GM12864 (cell line): Measurements from ENCODE around the gene CACNG4.
"Not testable (repeated sequence)": the region's sequence is repeated elsewhere in the genome, so short reads cannot be mapped to it uniquely, and the experiment has no call there.

ENCODE experiments used
- DNase-seq: peaks from one replicate; pipeline ENCODE4 v3.0.0-alpha.2; 2011; ENCODE audit warnings: low read depth
- H3K4me3 ChIP-seq: 2 replicates; pipeline ENCODE4 v1.5.1; 2011; ENCODE audit warnings: mild to moderate bottlenecking, low read depth, low read length, control low read depth
- TF ChIP-seq, protein P1 (sequence below): IDR thresholded peaks from 2 replicates; pipeline ENCODE4 v1.5.1; 2011; ENCODE audit warnings: low read depth, mild to moderate bottlenecking, moderate library complexity, low read length, control low read depth, inconsistent platforms; ENCODE audit errors: missing control alignments

CACNG4 gene

GRCh38 chr17:67035131-67036083 is 70.9 kb downstream of the CACNG4 start:
- H3K4me3 ChIP-seq, result no peak overlapping the region; the same call in 1 of the 2 replicates
- DNase-seq, result peak; percentile 64
- TF ChIP-seq, protein P1, sequence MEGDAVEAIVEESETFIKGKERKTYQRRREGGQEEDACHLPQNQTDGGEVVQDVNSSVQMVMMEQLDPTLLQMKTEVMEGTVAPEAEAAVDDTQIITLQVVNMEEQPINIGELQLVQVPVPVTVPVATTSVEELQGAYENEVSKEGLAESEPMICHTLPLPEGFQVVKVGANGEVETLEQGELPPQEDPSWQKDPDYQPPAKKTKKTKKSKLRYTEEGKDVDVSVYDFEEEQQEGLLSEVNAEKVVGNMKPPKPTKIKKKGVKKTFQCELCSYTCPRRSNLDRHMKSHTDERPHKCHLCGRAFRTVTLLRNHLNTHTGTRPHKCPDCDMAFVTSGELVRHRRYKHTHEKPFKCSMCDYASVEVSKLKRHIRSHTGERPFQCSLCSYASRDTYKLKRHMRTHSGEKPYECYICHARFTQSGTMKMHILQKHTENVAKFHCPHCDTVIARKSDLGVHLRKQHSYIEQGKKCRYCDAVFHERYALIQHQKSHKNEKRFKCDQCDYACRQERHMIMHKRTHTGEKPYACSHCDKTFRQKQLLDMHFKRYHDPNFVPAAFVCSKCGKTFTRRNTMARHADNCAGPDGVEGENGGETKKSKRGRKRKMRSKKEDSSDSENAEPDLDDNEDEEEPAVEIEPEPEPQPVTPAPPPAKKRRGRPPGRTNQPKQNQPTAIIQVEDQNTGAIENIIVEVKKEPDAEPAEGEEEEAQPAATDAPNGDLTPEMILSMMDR, result no peak

GRCh38 chr17:67038861-67039365 is 74.4 kb downstream of the CACNG4 start:
- TF ChIP-seq, protein P1, result no peak
- H3K4me3 ChIP-seq, result no peak overlapping the region
- DNase-seq, result no peak

DNA sequence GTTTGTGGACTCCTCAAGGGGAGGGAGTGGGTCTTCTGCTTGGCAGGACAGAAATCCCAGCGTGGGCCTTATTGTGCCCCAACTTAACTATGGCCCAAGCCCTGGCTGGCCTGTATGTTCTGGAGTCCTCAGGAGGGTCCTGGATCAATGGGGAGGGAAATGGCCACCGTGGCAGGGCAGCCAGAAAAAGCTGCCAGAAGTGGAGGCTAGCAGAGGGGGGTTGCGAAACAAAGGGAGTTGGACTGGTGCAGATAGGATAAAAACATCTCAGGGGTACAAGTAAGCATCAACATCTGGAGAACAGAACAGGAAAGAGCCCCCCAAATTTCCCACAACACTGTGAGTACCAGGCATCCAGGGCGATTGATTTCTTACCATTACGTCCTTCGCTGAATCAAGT is 76.1 kb downstream of the CACNG4 start:
- no peak for DNase-seq
- TF ChIP-seq, protein P1, result no peak
- no peak overlapping the region for H3K4me3 ChIP-seq

GRCh38 chr17:67041119-67041518 is 76.6 kb downstream of the CACNG4 start:
- not testable (repeated sequence) for H3K4me3 ChIP-seq, DNase-seq

DNA sequence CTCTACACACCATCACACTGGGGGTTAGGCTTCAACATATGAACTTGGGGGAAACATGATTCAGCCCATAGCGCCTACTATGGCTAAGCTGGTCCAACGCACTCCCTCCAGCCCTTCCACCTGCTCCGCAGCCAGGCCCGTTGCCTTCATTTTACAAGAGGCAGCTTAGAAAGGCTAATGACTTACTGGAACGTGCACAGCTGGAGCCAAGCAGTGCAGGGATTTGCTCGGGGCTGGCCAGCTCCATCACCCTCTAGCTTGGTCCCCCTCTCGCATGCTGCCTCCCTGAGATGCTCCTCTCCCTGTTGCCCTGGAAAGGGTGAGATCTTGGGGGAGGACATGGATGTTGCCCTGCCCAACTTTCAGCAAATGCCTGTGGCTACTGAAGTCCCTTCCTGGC is 77.0 kb downstream of the CACNG4 start:
- no peak for DNase-seq
- no peak overlapping the region for H3K4me3 ChIP-seq
- TF ChIP-seq, protein P1, result no peak

DNA sequence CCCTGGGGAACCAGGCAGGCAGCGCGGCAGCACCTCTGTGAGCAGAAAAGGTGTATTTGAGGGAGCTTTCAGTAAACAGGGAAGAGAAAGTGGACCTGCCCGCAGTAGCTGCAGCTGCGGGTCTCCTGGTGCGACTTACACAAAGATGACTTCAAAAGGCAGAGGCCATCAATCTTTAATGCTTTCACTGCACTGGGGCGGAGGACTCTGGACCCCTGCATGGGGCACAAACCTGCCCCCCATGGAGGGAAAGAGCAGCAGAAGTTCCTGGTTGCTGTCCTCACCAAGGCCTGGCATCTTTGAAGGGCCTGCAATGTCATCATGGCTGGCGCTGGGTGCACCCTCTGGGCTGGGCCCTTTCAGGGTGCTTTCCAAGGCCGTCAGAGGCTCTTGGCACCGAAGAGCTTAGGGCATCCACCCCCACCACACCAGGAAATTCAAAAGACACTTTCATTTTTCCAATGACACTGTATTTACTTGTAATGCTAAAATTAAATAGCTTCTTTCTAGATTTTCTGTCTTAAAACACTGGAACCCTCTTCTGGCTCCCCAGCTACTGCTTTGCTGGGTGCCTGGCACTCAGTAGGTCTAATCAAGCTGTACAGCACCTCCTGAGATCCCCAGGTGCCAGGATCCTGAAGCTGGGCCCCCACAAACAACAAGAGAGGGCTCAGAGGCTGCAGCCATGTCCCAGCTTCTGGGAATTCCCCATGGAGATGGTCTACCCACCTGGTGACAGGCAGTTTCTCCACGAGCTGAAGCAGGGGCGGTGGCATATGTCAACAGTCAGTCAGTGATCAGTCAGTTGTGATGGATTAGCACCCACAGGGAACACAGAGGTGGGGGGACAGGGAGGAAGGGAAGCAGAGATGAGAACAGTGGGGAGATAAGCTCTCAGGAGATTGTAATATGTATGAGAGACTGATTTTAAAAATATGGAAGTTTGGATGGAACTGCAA is 77.7 kb downstream of the CACNG4 start:
- TF ChIP-seq, protein P1, result no peak
- no peak overlapping the region for H3K4me3 ChIP-seq
- no peak for DNase-seq

GRCh38 chr17:67043283-67043682 is 78.8 kb downstream of the CACNG4 start:
- no peak for DNase-seq
- TF ChIP-seq, protein P1, result no peak

More at GRCh38 chr17:67043283-67043682, 78.8 kb downstream of the CACNG4 start:
- H3K4me3 ChIP-seq, result no peak overlapping the region
